ENCODE data around the gene GDPD1.
"Not testable (repeated sequence)": the region's sequence is repeated elsewhere in the genome, so short reads cannot be mapped to it uniquely, and the experiment has no call there.

The GDPD1 gene

GRCh38 chr17:59220328-59221158 lies at the start of gene GDPD1:
Gene GDPD1, plus strand, starts transcription at chr17:59220511. Its CDS starts 99 bp downstream, at chr17:59220610.
- peak; percentile 70 for DNase-seq (ENCODE audit: low read depth in 2 of 2)

GRCh38 chr17:59172436-59173004 lies 47.8 kb upstream of the GDPD1 start:
- DNase-seq (ENCODE audit: low read depth in 2 of 2) = no peak

GRCh38 chr17:59174671-59175070 lies 45.6 kb upstream of the GDPD1 start:
- DNase-seq (ENCODE audit: low read depth in 2 of 2) = no peak

GRCh38 chr17:59175076-59175475 lies 45.2 kb upstream of the GDPD1 start:
- DNase-seq (ENCODE audit: low read depth in 2 of 2) = no peak

DNA sequence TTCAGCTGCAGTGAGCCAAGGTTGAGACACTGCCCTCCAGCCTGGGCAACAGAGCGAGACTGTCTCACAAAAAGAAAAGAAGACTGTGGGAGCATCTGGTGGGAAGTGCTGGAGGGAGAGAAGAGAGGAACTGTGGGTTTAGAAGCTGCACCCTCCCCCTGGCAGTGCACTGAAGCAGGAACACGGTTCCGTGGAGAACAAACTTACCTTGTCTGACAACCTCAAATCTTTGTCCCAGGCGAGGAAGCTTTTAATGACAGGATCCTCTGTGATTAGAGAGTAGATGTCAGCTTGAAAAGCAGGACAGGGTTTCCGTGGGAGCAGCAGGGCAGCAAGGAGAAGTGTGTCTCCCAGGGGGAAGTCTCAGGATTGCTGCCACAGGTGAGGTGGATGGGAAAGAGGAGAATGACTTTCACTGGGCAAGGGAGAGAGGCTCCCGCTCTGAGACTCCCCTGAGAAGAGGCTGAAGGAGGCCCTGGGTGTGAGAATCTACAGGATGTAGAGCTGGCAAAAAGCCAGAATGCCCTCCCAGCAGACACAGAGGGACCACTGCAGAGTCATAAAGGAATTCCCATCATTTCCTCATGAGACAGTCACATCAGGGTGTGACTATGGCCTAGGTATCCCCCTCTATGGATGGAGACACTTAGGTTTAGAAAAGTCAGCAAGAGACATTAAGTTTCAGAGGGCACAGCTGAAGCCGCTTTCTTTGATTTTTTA lies 41.9 kb upstream of the GDPD1 start:
- DNase-seq (ENCODE audit: low read depth in 2 of 2) = no peak

GRCh38 chr17:59179601-59180000 lies 40.7 kb upstream of the GDPD1 start:
- not testable (repeated sequence) for DNase-seq (ENCODE audit: low read depth in 2 of 2)

DNA sequence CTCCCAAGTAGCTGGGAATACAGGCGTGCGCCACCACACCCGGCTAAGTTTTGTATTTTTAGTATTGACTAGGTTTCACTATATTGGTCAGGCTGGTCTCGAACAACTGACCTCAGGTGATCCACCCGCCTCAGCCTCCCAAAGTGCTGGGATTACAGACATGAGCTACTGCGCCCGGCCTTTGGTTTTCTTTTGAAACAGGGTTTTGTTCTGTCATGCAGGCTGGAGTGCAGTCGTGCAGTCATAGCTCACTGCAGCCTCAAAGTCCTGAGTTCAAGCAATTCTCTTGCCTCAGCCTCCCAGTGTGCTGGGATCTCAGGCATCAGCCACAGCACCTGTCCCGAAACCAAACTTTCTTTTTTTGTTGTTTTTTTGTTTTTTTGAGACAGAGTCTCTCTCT lies 39.7 kb upstream of the GDPD1 start:
- no peak for DNase-seq (ENCODE audit: low read depth in 2 of 2)

DNA sequence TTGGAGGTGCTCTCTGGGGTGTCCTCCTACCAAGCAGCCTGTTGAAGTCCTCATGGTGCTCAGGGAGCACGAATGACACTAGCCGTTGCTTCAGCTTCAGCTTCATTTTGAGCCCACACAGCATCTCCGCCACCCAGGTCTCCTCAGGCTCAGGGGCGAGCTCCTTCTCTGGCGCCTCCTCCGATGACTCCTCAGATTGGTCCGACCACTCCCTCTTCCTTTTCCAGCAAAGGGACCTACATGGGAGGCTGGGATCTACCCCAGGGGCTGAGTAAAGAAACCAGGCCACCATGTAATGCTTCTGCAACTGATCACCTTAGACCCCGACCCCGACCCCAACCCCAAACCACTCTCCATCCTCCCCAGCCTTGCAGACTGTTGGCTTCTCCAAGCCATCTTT lies 38.8 kb upstream of the GDPD1 start:
- DNase-seq (ENCODE audit: low read depth in 2 of 2) = no peak

DNA sequence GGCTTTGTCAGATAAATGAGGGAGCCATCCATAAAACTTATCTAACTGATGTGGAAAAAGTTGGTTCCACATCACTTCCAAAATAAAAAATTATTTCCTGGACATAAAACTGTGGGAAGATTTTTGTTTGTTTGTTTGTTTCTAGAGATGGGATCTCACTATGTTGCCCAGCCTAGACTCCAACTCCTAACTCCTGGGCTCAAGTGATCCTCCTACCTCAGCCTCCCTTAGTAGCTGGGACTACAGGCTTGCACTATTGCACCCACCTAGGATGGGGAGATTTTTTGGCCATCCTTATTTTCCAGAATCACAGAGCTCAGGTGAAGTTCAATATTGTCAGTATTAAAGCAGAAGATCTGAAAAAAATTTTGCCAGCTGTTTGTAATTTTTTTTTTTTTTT lies 34.3 kb upstream of the GDPD1 start:
- DNase-seq (ENCODE audit: low read depth in 2 of 2) = no peak

GRCh38 chr17:59186850-59187249 lies 33.5 kb upstream of the GDPD1 start:
- DNase-seq (ENCODE audit: low read depth in 2 of 2) = no peak

- no peak for DNase-seq (ENCODE audit: low read depth in 2 of 2)
These were observed 29.5 kb upstream of the GDPD1 start for GRCh38 chr17:59190806-59191205.

- DNase-seq (ENCODE audit: low read depth in 2 of 2) = no peak
These were observed 26.9 kb upstream of the GDPD1 start for GRCh38 chr17:59193336-59193862.

DNA sequence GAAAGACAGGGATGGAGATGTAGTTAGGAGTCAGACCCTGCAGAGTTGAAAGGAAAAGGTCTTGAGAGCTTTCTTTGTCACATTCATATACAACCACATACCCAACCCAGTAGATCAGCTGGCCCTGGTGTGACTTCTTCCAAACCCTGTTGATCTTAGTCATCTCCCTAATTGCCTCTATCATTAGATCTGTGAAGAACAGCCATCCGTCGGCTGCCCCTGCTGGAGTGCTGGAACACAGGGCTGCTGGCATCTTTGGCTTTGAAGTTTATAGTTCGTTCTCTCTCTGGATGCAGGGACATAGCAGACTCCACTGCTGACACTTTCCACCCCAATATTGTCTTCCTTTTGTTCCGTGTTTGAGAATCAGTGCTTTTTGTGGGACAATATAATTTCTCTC lies 20.9 kb upstream of the GDPD1 start:
- no peak for DNase-seq (ENCODE audit: low read depth in 2 of 2)

DNA sequence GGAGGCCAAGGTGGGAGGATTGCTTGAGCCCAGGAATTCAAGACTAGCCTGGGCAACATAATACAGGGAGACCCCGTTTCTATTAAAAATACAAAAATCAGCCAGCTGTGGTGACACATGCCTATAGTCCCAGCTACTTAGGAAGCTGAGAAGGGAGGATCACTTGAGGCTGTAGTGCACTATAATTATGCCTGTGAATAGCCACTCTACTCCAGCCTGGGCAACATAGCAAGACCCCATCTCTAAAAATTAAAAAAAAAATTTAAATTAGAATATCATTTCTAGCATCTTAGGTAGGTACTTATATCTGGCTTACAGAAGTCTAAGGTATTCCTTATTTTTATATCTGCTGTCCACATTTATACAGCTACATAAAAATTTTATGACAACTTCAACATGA lies 18.0 kb upstream of the GDPD1 start:
- DNase-seq (ENCODE audit: low read depth in 2 of 2) = no peak

DNA sequence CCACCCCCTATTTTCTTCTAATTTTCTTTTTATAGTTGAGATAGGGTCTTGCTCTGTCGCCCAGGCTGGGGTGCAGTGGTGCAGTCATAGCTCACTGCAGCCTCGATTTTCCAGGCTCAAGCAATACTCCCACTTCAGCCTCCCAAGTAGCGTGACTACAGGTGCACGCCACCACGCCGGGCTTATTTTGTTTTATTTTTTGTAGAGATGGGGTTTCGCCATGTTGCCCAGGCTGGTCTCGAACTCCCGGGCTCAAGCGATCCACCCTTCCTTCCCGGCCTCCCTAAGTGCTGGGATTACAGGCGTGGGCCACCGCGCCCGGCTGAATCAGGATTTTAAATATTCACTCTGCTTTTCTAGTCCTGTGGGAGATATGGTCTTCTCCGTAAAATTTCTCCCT lies 941 bp upstream of the GDPD1 start:
- no peak for DNase-seq (ENCODE audit: low read depth in 2 of 2)

GRCh38 chr17:59219992-59220327 lies 351 bp upstream of the GDPD1 start:
- no peak for DNase-seq (ENCODE audit: low read depth in 2 of 2)

GRCh38 chr17:59221159-59221847 lies 992 bp downstream of the GDPD1 start:
- DNase-seq (ENCODE audit: low read depth in 2 of 2) = no peak

DNA sequence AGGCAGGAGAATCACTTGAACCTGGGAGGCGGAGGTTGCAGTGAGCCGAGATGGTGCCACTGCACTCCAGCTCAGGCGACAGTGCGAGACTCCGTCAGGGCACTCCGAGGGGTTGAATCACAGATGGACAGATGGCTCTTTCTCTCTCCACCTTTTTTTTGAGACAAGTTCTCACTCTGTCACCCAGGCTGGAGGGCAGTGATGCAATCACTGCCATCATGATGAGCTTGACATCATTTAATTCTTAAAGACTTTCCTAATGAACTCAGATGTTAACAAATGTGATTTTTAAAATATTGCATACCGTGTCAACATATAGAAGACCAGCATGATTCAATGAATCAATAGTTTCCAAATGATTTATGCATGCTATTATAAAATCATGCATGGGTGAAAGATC lies 3.5 kb downstream of the GDPD1 start:
- DNase-seq (ENCODE audit: low read depth in 2 of 2) = no peak

- not testable (repeated sequence) for DNase-seq (ENCODE audit: low read depth in 2 of 2)
These were observed 8.3 kb downstream of the GDPD1 start for GRCh38 chr17:59228588-59228987.

DNA sequence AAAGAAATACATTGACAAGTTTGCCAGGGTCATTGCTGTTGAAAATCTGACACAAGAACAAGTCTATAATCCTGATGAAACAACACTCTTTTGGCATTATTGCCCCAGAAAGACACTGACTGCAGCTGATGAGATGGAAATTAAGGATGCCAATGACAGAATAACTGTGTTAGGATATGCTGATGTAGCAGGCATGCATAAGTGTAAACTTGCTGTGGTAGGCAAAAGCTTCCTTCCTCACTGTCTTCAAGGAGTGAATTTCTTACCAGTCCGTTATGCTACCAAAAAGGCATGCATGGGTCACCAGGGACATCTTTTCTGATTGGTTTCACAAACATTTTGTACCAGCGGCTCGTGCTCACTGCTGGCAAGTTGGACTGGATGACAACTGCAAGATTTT lies 10.5 kb downstream of the GDPD1 start:
- no peak for DNase-seq (ENCODE audit: low read depth in 2 of 2)

DNA sequence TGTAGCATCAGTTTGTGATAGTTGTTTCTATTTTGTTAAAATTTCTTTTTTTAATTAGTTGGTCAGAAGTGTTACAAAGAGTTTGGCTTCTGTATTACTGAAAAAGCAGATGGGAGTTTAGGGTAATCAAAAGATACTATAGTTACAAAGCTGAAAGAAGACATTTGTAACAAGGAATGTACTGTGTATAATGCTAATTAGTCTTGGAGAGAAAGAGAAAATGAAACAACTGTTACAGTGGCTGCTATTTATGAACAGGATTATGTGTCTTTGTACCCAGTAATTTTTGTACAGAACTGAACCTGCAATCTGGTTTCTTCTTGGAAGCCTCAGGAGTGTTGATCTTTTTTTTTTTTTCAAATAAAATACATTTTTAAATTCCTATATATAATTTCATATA lies 14.3 kb downstream of the GDPD1 start:
- DNase-seq (ENCODE audit: low read depth in 2 of 2) = no peak

DNA sequence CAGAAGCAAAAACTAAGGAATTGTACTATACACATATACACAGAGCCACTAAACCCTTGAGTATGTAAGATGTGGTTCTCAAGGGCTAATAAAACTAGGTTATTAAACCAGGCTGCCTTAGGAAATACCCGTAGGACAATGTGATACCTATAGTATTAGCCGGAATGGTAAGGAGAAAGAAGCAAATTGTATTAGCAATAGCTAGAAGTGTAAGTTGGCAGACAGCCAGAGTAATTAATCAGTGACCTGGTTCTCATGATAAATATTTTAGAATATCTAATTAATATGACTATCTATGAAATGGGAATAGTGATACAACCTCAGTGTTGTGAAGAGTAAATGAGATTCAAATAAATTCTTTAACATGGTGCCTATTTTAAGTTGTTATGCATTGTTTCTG lies 18.6 kb downstream of the GDPD1 start:
- DNase-seq (ENCODE audit: low read depth in 2 of 2) = no peak

Data from fibroblast of skin of left biceps (primary cell).